GM12891 (cell line): ENCODE results near the gene ZDHHC18.

Experiments
- PAX5 ChIP-seq: IDR thresholded peaks from 2 replicates; pipeline ENCODE4 v1.6.1; 2011; ENCODE audit warnings: low read length, moderate library complexity, mild to moderate bottlenecking; ENCODE audit not compliant: insufficient read depth, severe bottlenecking
- POLR2A ChIP-seq: IDR thresholded peaks from 2 replicates; pipeline ENCODE4 v1.6.1; 2011; ENCODE audit warnings: low read depth, low read length, control low read depth
- POLR2AphosphoS5 ChIP-seq: IDR thresholded peaks from 2 replicates; pipeline ENCODE4 v1.6.1; 2011; ENCODE audit warnings: low read depth, low read length, control low read depth
- TAF1 ChIP-seq: IDR thresholded peaks from 2 replicates; pipeline ENCODE4 v1.6.1; 2011; ENCODE audit warnings: low read depth, low read length, control low read depth

GRCh38 chr1:26826261-26827105 is at the start of gene ZDHHC18:
- peak; percentile 55; the same call in 1 of the 2 replicates for TF ChIP-seq POLR2A
- TF ChIP-seq PAX5: no peak
- peak; percentile 52; the same call in 1 of the 2 replicates for TF ChIP-seq POLR2AphosphoS5
- no peak for TF ChIP-seq TAF1
